ENCODE data around the gene NR4A3. TPM values are rescaled to one million over a fixed set of nuclear protein-coding genes. Genes with fewer than 3 reads are reported as not detected.

Gene NR4A3
- polyA plus RNA-seq, 1 donor (not counting 4 experiments of a cell fraction or from before 2014, with no cell fraction given), result 0.16 TPM

DNA sequence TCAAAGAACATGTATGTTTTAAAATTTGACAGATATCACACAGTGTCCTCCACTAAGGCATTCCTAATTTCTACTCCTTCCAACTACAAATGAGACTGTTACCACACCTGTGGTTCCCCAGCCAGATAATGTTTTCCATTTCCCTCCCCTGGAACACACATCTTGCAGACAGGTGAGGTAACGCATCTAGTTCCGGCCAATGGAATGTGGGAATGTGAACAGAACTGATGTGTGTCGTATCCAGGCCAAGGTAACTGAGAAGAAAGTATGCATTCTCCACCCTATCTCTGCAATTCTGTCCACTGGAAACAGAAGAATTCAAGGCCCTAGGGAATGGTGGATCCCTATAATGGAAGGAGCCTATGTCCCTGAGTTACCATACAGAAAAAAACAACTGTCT is 19.9 kb upstream of the NR4A3 start:
- H4K20me1 ChIP-seq (ENCODE audit: control insufficient read depth, extremely low read depth, insufficient read depth, low read length), result no peaks in the 10 kb centered on the region
- no peak overlapping the region for H3K27ac ChIP-seq (ENCODE audit: control insufficient read depth, insufficient read depth, low read length)
- H3K9ac ChIP-seq (ENCODE audit: control insufficient read depth, extremely low read depth, insufficient read depth, low read length), result no peak overlapping the region
- no peaks in the 10 kb centered on the region for H3K79me2 ChIP-seq (ENCODE audit: control insufficient read depth, insufficient read depth, low read length)
- no peaks in the 10 kb centered on the region for H3K27me3 ChIP-seq (ENCODE audit: control insufficient read depth, extremely low read depth, insufficient read depth, low read length)
- H3K36me3 ChIP-seq (ENCODE audit: control insufficient read depth in 2 of 2, extremely low read depth in 1 of 2, insufficient read depth in 2 of 2, low read length in 2 of 2), result no peaks in the 10 kb centered on the region
- dilution Hi-C loops (cut with MboI; ENCODE audit: extremely low pct_ligation_motif_present, low sequenced_read_pairs), result no loop called here
- no peak for DNase-seq (ENCODE audit: low read depth, low spot score)
- FAIRE-seq, result no peak
- H3K4me1 ChIP-seq (ENCODE audit: control insufficient read depth, extremely low read depth, insufficient read depth, low read length), result no peaks in the 10 kb centered on the region
- no peaks in the 10 kb centered on the region for H3K9me3 ChIP-seq (ENCODE audit: control insufficient read depth, low read depth, low read length)
- no peak for TF ChIP-seq EZH2 (IDR thresholded peaks at IDR 0.05; ENCODE audit: low read length)
- TF ChIP-seq, protein P1, sequence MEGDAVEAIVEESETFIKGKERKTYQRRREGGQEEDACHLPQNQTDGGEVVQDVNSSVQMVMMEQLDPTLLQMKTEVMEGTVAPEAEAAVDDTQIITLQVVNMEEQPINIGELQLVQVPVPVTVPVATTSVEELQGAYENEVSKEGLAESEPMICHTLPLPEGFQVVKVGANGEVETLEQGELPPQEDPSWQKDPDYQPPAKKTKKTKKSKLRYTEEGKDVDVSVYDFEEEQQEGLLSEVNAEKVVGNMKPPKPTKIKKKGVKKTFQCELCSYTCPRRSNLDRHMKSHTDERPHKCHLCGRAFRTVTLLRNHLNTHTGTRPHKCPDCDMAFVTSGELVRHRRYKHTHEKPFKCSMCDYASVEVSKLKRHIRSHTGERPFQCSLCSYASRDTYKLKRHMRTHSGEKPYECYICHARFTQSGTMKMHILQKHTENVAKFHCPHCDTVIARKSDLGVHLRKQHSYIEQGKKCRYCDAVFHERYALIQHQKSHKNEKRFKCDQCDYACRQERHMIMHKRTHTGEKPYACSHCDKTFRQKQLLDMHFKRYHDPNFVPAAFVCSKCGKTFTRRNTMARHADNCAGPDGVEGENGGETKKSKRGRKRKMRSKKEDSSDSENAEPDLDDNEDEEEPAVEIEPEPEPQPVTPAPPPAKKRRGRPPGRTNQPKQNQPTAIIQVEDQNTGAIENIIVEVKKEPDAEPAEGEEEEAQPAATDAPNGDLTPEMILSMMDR (optimal IDR thresholded peaks at IDR 0.05 in 1 of 3, IDR thresholded peaks at IDR 0.05 in 1 of 3, conservative IDR thresholded peaks at IDR 0.05 in 1 of 3; ENCODE audit: extremely low read depth in 1 of 3, insufficient read depth in 2 of 3, low read length in 3 of 3), result no peak
- H2AFZ ChIP-seq (ENCODE audit: control insufficient read depth, low read length), result no peak overlapping the region
- no peaks in the 10 kb centered on the region for H3K9me1 ChIP-seq (ENCODE audit: control insufficient read depth, extremely low read depth, insufficient read depth, low read length)
- no peak overlapping the region for H3K4me3 ChIP-seq (ENCODE audit: control insufficient read depth in 2 of 3, extremely low read depth in 1 of 3, insufficient read depth in 2 of 3, low read depth in 1 of 3, low read length in 3 of 3)
- no peak overlapping the region for H3K4me2 ChIP-seq (ENCODE audit: control insufficient read depth, extremely low read depth, insufficient read depth, low read depth, low read length)

DNA sequence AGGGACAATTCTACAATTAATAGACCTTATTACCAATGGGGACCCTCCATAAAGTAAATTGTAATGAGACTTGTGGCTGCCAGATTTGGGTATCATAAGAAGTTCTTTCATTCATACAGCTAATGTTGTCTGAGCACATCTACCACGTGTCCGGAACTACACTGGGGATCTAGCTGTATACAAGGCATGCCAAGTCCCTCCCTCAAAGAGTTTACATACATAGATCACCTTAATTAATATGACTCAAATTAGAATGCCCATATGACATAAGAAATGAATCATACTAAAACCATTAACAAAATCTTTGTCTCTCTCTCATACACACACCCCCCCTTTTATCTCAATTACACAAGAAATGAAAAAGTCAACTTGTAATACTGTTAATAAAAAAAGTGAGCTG is 18.0 kb upstream of the NR4A3 start:
- H3K27ac ChIP-seq (ENCODE audit: control insufficient read depth, insufficient read depth, low read length), result no peak overlapping the region
- no peak overlapping the region for H3K4me3 ChIP-seq (ENCODE audit: control insufficient read depth in 2 of 3, extremely low read depth in 1 of 3, insufficient read depth in 2 of 3, low read depth in 1 of 3, low read length in 3 of 3)
- no peaks in the 10 kb centered on the region for H4K20me1 ChIP-seq (ENCODE audit: control insufficient read depth, extremely low read depth, insufficient read depth, low read length)
- TF ChIP-seq, protein P1 (optimal IDR thresholded peaks at IDR 0.05 in 1 of 3, IDR thresholded peaks at IDR 0.05 in 1 of 3, conservative IDR thresholded peaks at IDR 0.05 in 1 of 3; ENCODE audit: extremely low read depth in 1 of 3, insufficient read depth in 2 of 3, low read length in 3 of 3), result no peak
- no peak for TF ChIP-seq EZH2 (IDR thresholded peaks at IDR 0.05; ENCODE audit: low read length)
- peaks cover 3% of the 10 kb centered on the region for H3K4me1 ChIP-seq (ENCODE audit: control insufficient read depth, extremely low read depth, insufficient read depth, low read length)
- no peak overlapping the region for H3K4me2 ChIP-seq (ENCODE audit: control insufficient read depth, extremely low read depth, insufficient read depth, low read depth, low read length)
- H3K9me3 ChIP-seq (ENCODE audit: control insufficient read depth, low read depth, low read length), result no peaks in the 10 kb centered on the region
- dilution Hi-C loops (cut with MboI; ENCODE audit: extremely low pct_ligation_motif_present, low sequenced_read_pairs), result no loop called here
- H2AFZ ChIP-seq (ENCODE audit: control insufficient read depth, low read length), result no peak overlapping the region
- FAIRE-seq (no peak), DNase-seq (ENCODE audit: low read depth, low spot score) (no peak)
- no peaks in the 10 kb centered on the region for H3K79me2 ChIP-seq (ENCODE audit: control insufficient read depth, insufficient read depth, low read length)
- H3K9ac ChIP-seq (ENCODE audit: control insufficient read depth, extremely low read depth, insufficient read depth, low read length), result no peak overlapping the region
- no peaks in the 10 kb centered on the region for H3K9me1 ChIP-seq (ENCODE audit: control insufficient read depth, extremely low read depth, insufficient read depth, low read length)
- no peaks in the 10 kb centered on the region for H3K36me3 ChIP-seq (ENCODE audit: control insufficient read depth in 2 of 2, extremely low read depth in 1 of 2, insufficient read depth in 2 of 2, low read length in 2 of 2)
- no peaks in the 10 kb centered on the region for H3K27me3 ChIP-seq (ENCODE audit: control insufficient read depth, extremely low read depth, insufficient read depth, low read length)

Data from keratinocyte (primary cell).